Stimulated activated CD8-positive, alpha-beta memory T cell treated with anti-CD3 and anti-CD28 coated beads, Interleukin-15, amount 100 ng/mL, for 48 hours (primary cell): ENCODE data around the gene ALG8.
"Not testable (repeated sequence)": the region's sequence is repeated elsewhere in the genome, so short reads cannot be mapped to it uniquely, and the experiment has no call there.

Experiments
- DNase-seq, 2 donors: peaks; one replicate each; pipeline ENCODE4 v3.0.0-alpha.2; 2020; ENCODE audit warnings: low read depth in 2 of 2

The ALG8 gene

GRCh38 chr11:78139422-78140391 is at the start of gene ALG8:
Gene ALG8 (minus strand): TSS chr11:78139626. CDS start chr11:78139588, 38 bp downstream.
- DNase-seq = peak; percentile 97

GRCh38 chr11:78188286-78189173 is 49.1 kb upstream of the ALG8 start, which contains the start of the genes KCTD21 and USP35:
Gene KCTD21 (minus strand): TSS chr11:78188626. CDS start chr11:78174554, 14,072 bp downstream.
Gene USP35 (plus strand): TSS chr11:78188919. CDS start chr11:78196246, 7,327 bp downstream.
- DNase-seq = peak; percentile 90 to 92

GRCh38 chr11:78187366-78188285 is 48.2 kb upstream of the ALG8 start:
- DNase-seq = peak; percentile 75 to 78

GRCh38 chr11:78181185-78181584 is 41.8 kb upstream of the ALG8 start:
- DNase-seq = no peak

- no peak for DNase-seq
Measured at GRCh38 chr11:78180751-78181150, 41.3 kb upstream of the ALG8 start.

- DNase-seq = no peak
Measured at GRCh38 chr11:78179459-78180071, 40.1 kb upstream of the ALG8 start.

GRCh38 chr11:78177216-78177615 is 37.8 kb upstream of the ALG8 start:
- DNase-seq = no peak

GRCh38 chr11:78176605-78177141 is 37.2 kb upstream of the ALG8 start:
- no peak for DNase-seq

- not testable (repeated sequence) for DNase-seq
Measured at GRCh38 chr11:78175862-78176261, 36.4 kb upstream of the ALG8 start.

GRCh38 chr11:78171951-78172350 is 32.5 kb upstream of the ALG8 start:
- no peak for DNase-seq

- DNase-seq = no peak
Measured at GRCh38 chr11:78170874-78171549, 31.6 kb upstream of the ALG8 start.

GRCh38 chr11:78170413-78170812 is 31.0 kb upstream of the ALG8 start:
- no peak for DNase-seq

GRCh38 chr11:78168539-78169477 is 29.4 kb upstream of the ALG8 start:
- DNase-seq = no peak

- no peak for DNase-seq
Measured at GRCh38 chr11:78166855-78167469, 27.5 kb upstream of the ALG8 start.

- DNase-seq = no peak
Measured at GRCh38 chr11:78164471-78164870, 25.0 kb upstream of the ALG8 start.

GRCh38 chr11:78163828-78164227 is 24.4 kb upstream of the ALG8 start:
- no peak for DNase-seq

- no peak for DNase-seq
Measured at GRCh38 chr11:78161962-78162371, 22.5 kb upstream of the ALG8 start.

- no peak for DNase-seq
Measured at GRCh38 chr11:78161346-78161745, 21.9 kb upstream of the ALG8 start.
